Gastrocnemius medialis (tissue), 4 donors: ENCODE data around the gene ANKRD40CL.

Source experiments
- CTCF ChIP-seq, 5 experiments: fragments of 450-650 bp in 3 of 5; fragments of 200-600 bp in 2 of 5; sonication (generic) in 2 of 5; IDR thresholded peaks in 4 of 5; conservative IDR thresholded peaks in 1 of 5; 1 replicate in 4 of 5; 2 replicates in 1 of 5; pipeline ENCODE4 v1.5.1; 2016 to 2019; ENCODE audit warnings: antibody characterized with exemption in 5 of 5, mild to moderate bottlenecking in 3 of 5, moderate library complexity in 3 of 5
- POLR2A ChIP-seq, 2 donors: fragments of 450-650 bp; IDR thresholded peaks; one replicate each; pipeline ENCODE4 v1.6.1; 2017; ENCODE audit warnings: antibody characterized with exemption in 2 of 2, mild to moderate bottlenecking in 2 of 2, moderate library complexity in 2 of 2

DNA sequence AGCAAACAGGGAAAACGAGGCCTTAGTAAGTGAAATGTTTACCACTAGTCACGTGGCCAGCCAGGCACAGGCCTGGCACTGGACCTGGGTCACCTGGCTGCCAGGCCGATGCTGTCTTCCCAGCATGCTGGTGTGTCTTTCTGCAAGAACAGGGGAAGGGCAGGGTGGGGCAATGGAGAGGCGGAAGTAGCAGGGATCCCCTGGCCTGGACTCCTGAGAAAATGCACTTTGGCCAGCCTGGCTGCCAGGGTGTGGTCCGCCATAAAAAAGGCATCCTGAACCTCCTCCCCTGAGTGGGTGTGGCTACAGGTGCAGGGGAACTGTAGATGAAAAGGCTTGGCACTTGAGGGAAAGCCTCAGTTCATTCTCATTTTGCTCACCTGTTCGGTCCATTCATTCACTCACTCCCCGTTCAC lies 1.0 kb upstream of the ANKRD40CL start:
- TF ChIP-seq POLR2A (IDR thresholded peaks at IDR 0.05) (no peak), CTCF (IDR thresholded peaks at IDR 0.05 in 4 of 5, conservative IDR thresholded peaks at IDR 0.05 in 1 of 5) (no peak)
